ENCODE results near the gene FYN. TPM values are rescaled to one million over a fixed set of nuclear protein-coding genes. Genes with fewer than 3 reads are reported as not detected.

Gene FYN
- total and polyA plus RNA-seq, 2 of the 4 experiments (the other 2 are of a cell fraction), result 30.8 to 36.4 TPM

DNA sequence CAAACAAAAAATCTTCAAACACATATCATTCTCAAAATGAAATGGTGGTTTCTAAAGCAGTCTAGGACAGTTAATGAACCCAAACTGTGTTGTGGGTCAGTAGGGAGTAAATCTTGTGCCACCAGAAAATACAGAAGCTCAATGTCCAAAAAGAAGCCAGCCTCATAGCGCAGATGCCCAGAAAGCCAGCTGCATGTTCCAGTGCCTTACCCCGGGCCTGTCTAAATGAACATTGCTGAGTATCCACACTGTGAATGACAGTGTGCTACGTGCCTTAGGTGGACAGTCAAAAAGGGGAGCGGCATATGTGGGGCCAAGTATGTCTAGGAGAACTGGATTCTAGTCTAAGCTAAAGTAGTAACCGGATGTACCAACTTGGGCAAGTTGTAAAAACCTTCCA, 10.9 kb downstream of the FYN start:
- H3K27me3 ChIP-seq (ENCODE audit: control insufficient read depth, insufficient read depth, low read length), result no peaks in the 10 kb centered on the region
- H2AK9ac ChIP-seq (replicated peaks; ENCODE audit: low read depth, low read length, poor library complexity), result no peak overlapping the region
- no peak overlapping the region for H2BK5ac ChIP-seq (ENCODE audit: low read depth, low read length, poor library complexity, severe bottlenecking)
- CTCF ChIA-PET, result no interaction called here
- H4K91ac ChIP-seq (ENCODE audit: insufficient read depth, low read depth, low read length), result no peak overlapping the region
- TF ChIP-seq FOS (IDR thresholded peaks at IDR 0.05; ENCODE audit: low read depth, low read length), result no peak
- no peak for TF ChIP-seq BHLHE40 (IDR thresholded peaks at IDR 0.05; ENCODE audit: low read depth, low read length)
- TF ChIP-seq RCOR1 (IDR thresholded peaks at IDR 0.05; ENCODE audit: insufficient replicate concordance, low read length), result no peak
- no peak for TF ChIP-seq CEBPB (IDR thresholded peaks at IDR 0.05; ENCODE audit: low read depth, low read length)
- no peak for TF ChIP-seq RAD21 (IDR thresholded peaks at IDR 0.05; ENCODE audit: low read length)
- no peak for TF ChIP-seq MXI1 (IDR thresholded peaks at IDR 0.05; ENCODE audit: borderline replicate concordance, low read depth, low read length)
- no peak for TF ChIP-seq RFX5 (IDR thresholded peaks at IDR 0.05; ENCODE audit: low read depth, low read length)
- TF ChIP-seq MAFK (IDR thresholded peaks at IDR 0.05; ENCODE audit: low read depth, low read length), result no peak
- no peak for TF ChIP-seq SMC3 (IDR thresholded peaks at IDR 0.05; ENCODE audit: low read depth, low read length)
- TF ChIP-seq POLR2A (IDR thresholded peaks at IDR 0.05; ENCODE audit: low read depth, low read length), result no peak
- no peak for TF ChIP-seq MAZ (IDR thresholded peaks at IDR 0.05; ENCODE audit: borderline replicate concordance, low read depth, low read length)
- TF ChIP-seq, protein P1, sequence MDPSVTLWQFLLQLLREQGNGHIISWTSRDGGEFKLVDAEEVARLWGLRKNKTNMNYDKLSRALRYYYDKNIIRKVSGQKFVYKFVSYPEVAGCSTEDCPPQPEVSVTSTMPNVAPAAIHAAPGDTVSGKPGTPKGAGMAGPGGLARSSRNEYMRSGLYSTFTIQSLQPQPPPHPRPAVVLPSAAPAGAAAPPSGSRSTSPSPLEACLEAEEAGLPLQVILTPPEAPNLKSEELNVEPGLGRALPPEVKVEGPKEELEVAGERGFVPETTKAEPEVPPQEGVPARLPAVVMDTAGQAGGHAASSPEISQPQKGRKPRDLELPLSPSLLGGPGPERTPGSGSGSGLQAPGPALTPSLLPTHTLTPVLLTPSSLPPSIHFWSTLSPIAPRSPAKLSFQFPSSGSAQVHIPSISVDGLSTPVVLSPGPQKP (IDR thresholded peaks at IDR 0.05; ENCODE audit: borderline replicate concordance, low read depth, low read length), result no peak
- TF ChIP-seq NFE2L2 (IDR thresholded peaks at IDR 0.05; ENCODE audit: low read depth, low read length), result no peak
- peaks cover 38 to 48% of the 10 kb centered on the region in 2 experiments for H3K79me1 ChIP-seq (ENCODE audit: low read depth in 1 of 2, low read length in 2 of 2)
- no peak overlapping the region for H2BK15ac ChIP-seq (ENCODE audit: low read depth, low read length)
- no peak overlapping the region for H3K9ac ChIP-seq (ENCODE audit: low read depth, low read length)
- WGBS, 2 experiments (ENCODE audit: extremely low coverage in 2 of 2, insufficient read length in 1 of 2), result 100% methylated on average over 1 of the region's 5 CpGs; no CpG with 5 or more reads in 1 of the 2 experiments
- DNase-seq (no peak), ATAC-seq (ENCODE audit: low read depth) (no peak)
- H3K4me3 ChIP-seq (ENCODE audit: insufficient read depth, low read depth, low read length), result no peak overlapping the region
- no TSS peak for BruUV-seq (replicated peaks)
- no peak overlapping the region for H4K8ac ChIP-seq (ENCODE audit: low read depth in 2 of 2, low read length in 2 of 2)
- H3K4me2 ChIP-seq (ENCODE audit: low read depth, low read length), result no peak overlapping the region
- no peak overlapping the region for H3K23ac ChIP-seq (ENCODE audit: low read depth, low read length)
- no peak overlapping the region for H3K18ac ChIP-seq (ENCODE audit: low read depth, low read length)
- in situ Hi-C loops (cut with MboI; ENCODE audit: low sequenced_read_pairs) (no loop called here), dilution Hi-C loops (cut with HindIII; ENCODE audit: low sequenced_read_pairs, unreplicated experiment) (no loop called here), intact Hi-C loops (cut with micrococcal nuclease) (no loop called here)
- H2AFZ ChIP-seq (replicated peaks; ENCODE audit: low read length, poor library complexity), result no peak overlapping the region
- H3K9me3 ChIP-seq (ENCODE audit: control insufficient read depth, insufficient read depth, low read length), result no peaks in the 10 kb centered on the region
- H3K14ac ChIP-seq (replicated peaks; ENCODE audit: low read depth, low read length), result no peak overlapping the region
- H4K5ac ChIP-seq (ENCODE audit: low read depth, low read length), result no peak overlapping the region
- H2BK20ac ChIP-seq (ENCODE audit: low read depth, low read length), result no peak overlapping the region
- H2AK5ac ChIP-seq (ENCODE audit: low read depth, low read length), result no peak overlapping the region
- no peak overlapping the region for H3K4ac ChIP-seq (ENCODE audit: low read depth, low read length)
- no peak overlapping the region for H3K27ac ChIP-seq (ENCODE audit: insufficient read depth, low read length)
- H2BK120ac ChIP-seq (ENCODE audit: low read depth, low read length), result no peak overlapping the region
- 0 out of 2 replicates have a peak, but pooled peaks cover 4% of the 10 kb centered on the region for H3K9me1 ChIP-seq (ENCODE audit: insufficient read depth, low read length)
- H4K20me1 ChIP-seq (ENCODE audit: insufficient read depth, low read length), result peaks cover 28% of the 10 kb centered on the region; the same call in 1 of the 2 replicates
- no peaks in the 10 kb centered on the region for H3K4me1 ChIP-seq (ENCODE audit: control insufficient read depth, insufficient read depth, low read length)
- 0 out of 2 replicates have a peak, but pooled peaks cover 1% of the 10 kb centered on the region for H3K36me3 ChIP-seq (ENCODE audit: control insufficient read depth, insufficient read depth, low read length)
- POLR2A ChIA-PET (ENCODE audit: unreplicated experiment), result no interaction called here
- H3K56ac ChIP-seq (ENCODE audit: extremely low read depth, insufficient read depth, low read length), result no peak overlapping the region

All from IMR-90 (cell line).